C4-2B (cell line): Measurements from ENCODE around the gene KIAA0040.

Experiments
- CTCF ChIP-seq: fragments of 450-650 bp; conservative IDR thresholded peaks from 2 replicates; pipeline ENCODE4 v1.5.1; 2017; ENCODE audit warnings: mild to moderate bottlenecking
- ZFX ChIP-seq: fragments of 450-650 bp; IDR thresholded peaks from 2 replicates; pipeline ENCODE4 v1.6.1; 2017

- TF ChIP-seq CTCF (no peak), ZFX (no peak)
Measured at GRCh38 chr1:175232335-175232734, 39.8 kb upstream of the KIAA0040 start.
